Measurements from ENCODE around the gene KCNJ6.

DNA sequence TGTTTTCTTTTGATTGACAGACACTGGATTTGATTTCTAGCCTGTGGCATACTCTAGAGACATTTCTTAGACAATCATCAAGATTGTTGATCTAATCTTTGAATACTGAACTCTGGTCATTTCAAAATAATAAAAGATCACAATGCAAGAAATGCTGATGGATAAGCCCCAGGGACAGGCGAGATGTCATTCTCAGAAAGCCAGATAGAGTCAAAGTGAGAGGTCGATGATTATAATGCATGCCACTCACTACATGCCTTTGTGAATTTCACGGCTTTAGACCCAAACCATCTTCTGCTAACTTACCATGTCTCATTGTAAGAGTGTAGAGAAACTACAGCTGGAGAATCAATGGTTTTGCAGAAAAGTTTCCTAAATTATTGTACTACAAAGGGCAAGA, 292.6 kb downstream of the KCNJ6 start:
- TF ChIP-seq EP300 (IDR thresholded peaks at IDR 0.05) (no peak), POLR2AphosphoS5 (IDR thresholded peaks at IDR 0.05) (no peak)
- TF ChIP-seq, protein P1, sequence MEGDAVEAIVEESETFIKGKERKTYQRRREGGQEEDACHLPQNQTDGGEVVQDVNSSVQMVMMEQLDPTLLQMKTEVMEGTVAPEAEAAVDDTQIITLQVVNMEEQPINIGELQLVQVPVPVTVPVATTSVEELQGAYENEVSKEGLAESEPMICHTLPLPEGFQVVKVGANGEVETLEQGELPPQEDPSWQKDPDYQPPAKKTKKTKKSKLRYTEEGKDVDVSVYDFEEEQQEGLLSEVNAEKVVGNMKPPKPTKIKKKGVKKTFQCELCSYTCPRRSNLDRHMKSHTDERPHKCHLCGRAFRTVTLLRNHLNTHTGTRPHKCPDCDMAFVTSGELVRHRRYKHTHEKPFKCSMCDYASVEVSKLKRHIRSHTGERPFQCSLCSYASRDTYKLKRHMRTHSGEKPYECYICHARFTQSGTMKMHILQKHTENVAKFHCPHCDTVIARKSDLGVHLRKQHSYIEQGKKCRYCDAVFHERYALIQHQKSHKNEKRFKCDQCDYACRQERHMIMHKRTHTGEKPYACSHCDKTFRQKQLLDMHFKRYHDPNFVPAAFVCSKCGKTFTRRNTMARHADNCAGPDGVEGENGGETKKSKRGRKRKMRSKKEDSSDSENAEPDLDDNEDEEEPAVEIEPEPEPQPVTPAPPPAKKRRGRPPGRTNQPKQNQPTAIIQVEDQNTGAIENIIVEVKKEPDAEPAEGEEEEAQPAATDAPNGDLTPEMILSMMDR (IDR thresholded peaks at IDR 0.05) = no peak
